Hindlimb muscle (tissue), 1 donor: ENCODE results near the gene INSYN2B. TPM values are rescaled to one million over a fixed set of nuclear protein-coding genes. Genes with fewer than 3 reads are reported as not detected.
"Not testable (repeated sequence)": the region's sequence is repeated elsewhere in the genome, so short reads cannot be mapped to it uniquely, and the experiment has no call there.

Source experiments
- DNase-seq: peaks from one replicate; pipeline ENCODE4 v3.0.0-alpha.2; 2013
- polyA plus RNA-seq: library from polyadenylated mRNA; unstranded; fragments of 120-200 nt; gene quantifications from one replicate; pipeline ENCODE4 v1.2.1, GENCODE V29; 2013; ENCODE audit not compliant: insufficient read length

INSYN2B gene
- polyA plus RNA-seq, 1 donor: 0.19 TPM

- no peak for DNase-seq
These were observed 8.5 kb downstream of the INSYN2B start for GRCh38 chr5:169971780-169972179.

GRCh38 chr5:169970911-169971765, 9.2 kb downstream of the INSYN2B start:
- DNase-seq: peak; percentile 15

DNA sequence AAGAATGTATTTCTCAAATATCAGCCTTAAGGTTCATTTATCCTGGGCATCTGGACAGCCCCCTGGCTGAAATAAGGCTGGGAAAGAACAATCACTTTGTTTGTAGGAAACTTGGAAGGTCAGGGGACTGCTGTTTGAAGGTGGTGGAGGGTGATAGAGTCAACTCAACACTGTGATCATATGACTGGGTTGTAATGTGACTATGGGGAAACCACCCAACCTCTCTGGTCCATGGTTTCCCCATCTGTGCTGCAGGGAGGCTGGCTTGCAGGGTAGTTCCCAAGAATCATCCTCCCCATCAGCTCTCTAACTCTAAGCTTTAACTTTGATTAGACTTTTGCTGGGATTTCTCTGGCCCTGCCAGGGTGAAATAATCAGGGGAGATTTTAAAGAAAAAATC, 10.0 kb downstream of the INSYN2B start:
- DNase-seq: no peak

DNA sequence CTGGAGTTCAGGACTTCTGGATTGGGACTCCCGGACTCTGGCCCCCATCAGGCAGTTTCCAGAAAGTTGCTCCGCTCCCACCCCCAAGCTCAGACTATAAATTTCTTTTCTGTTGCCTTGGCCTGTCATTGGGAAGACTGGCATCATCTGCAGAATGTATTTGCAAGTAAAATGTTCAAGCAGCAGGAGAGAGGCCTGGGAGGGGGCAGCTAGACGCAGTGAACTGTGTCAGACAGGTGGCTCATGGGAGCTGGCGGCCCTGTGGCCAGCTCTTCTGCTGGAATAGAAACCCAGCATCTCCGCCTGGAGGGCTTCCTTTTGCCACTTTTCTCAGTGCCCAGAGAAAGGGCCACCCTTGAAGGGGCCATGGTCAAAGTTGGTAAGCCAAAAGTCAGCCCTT, 16.0 kb downstream of the INSYN2B start:
- no peak for DNase-seq

GRCh38 chr5:169960659-169961058, 19.6 kb downstream of the INSYN2B start:
- DNase-seq: no peak

- DNase-seq: no peak
These were observed 22.0 kb downstream of the INSYN2B start for GRCh38 chr5:169958278-169958677.

DNA sequence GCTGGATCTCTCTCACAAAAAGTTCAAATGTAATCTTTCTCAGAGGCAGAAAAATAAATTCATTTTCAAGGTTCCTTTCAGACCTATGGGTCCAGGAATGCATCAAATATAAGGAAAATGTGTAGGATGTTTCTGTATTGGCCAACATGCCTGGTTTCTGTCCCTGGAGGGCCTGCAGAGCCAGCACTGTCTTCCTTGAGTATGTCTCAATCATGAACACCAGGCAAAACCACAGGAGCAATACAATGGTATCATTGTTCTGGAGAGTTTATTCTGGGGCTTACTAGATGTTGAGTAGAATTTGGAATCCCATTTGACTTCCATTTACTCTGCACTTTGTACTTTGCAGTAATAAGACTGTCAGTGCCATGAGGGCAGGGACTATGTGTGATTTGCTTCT, 23.5 kb downstream of the INSYN2B start:
- DNase-seq: no peak

GRCh38 chr5:169956126-169956525, 24.2 kb downstream of the INSYN2B start:
- no peak for DNase-seq

DNA sequence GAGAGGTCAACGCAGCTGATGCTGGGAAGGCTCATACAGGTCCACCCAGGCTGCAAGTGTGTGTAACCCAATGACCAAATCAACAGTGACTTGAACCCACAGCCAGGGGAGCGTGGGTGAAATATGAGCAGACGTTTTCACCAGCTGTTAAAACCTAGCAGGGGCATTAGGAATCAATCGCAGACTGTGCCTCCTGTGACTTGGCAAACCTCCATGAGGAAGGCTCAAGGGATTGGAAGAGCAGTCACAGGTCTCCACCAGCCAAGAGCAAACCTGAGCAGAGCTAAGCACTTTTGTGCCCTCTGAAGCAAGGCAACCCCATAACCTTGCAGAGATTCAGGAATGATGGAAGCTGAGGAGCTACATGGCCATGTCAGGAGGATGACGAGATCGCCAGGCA, 25.5 kb downstream of the INSYN2B start:
- no peak for DNase-seq

- not testable (repeated sequence) for DNase-seq
These were observed 27.1 kb downstream of the INSYN2B start for GRCh38 chr5:169953196-169953595.

- no peak for DNase-seq
These were observed 30.0 kb downstream of the INSYN2B start for GRCh38 chr5:169950333-169950732.

DNA sequence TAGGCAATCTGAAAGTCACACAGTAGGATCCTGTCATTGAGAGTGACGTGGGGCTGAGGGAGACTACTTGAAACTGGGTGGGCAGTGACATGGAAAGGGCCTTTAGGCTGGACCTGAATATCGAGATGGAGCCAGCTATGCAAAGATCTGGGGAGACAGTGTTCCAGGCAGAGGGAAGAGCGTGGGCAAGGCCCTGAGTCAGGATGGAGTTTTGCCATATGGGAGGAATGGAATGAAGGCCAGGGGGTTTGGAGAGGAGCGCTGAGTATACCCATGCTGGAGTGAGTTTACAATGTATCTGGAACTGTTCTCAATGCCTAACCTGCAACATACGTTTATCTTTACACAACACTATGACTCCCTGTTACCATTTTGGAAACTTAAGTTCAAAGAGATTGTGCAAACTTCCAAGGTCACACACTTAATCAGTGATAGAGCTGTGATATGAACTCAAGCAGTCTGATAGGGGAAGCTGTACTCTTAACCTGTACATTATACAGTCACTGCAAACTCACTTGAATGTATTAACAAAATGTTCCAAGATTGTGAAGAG, 33.5 kb downstream of the INSYN2B start:
- no peak for DNase-seq

- DNase-seq: peak; percentile 42
These were observed 34.4 kb downstream of the INSYN2B start for GRCh38 chr5:169945831-169946261.

DNA sequence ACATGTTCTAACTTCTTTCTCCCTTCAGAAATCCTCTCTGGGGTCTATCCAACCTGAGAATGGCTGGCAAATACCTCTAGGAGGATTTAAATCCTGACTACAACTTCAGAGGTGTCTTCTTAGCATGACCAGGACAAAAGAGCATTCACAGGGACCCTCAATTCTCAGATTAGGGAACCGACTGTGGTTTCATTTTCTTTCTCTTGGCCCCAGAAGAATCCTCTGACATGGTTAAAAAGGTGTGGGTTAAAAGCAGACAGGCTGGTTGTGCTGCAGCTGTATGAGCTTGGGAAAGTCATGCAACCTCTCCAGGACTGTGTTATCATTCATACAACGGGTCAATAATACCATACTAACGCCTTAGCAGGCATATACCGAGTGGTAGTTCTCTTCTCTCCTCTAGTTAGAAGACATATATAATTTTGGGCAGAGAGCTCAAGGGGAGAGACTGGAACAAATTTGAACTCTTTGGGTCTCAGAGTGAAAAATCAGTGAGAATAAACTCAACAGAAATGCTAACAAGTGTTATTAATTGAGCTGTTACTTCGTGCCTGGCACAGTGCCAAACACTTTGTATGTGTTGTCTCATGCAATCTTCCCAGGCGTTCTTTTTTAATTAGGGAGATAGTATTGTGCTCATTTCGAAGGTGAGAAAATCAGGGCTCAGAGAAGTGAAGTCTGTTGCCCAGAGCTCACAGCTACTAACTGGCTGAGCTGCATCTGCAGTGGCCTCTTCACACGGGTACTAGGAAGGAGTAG, 35.2 kb downstream of the INSYN2B start:
- no peak for DNase-seq

GRCh38 chr5:169944115-169944514, 36.2 kb downstream of the INSYN2B start:
- no peak for DNase-seq

GRCh38 chr5:169943026-169943425, 37.3 kb downstream of the INSYN2B start:
- DNase-seq: no peak

DNA sequence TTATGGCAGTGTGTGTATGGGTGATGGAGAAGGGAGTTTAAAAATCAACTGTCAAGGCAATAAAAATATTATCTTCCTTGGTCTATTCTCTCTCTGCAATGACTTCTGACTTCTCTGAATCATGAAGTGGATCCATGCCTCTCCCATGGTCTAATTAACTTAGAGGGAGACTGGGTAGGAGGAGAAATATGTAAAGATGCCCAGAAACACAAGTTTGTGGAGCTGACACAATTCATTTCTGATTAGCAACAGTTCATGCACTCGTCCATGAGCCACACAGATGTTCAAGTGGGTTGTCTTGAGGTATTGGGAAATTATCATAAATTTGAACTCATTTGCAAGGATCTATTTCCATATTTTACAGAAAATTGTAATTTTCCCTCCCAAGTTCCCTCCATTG, 38.1 kb downstream of the INSYN2B start:
- DNase-seq: no peak

GRCh38 chr5:169941542-169941941, 38.8 kb downstream of the INSYN2B start:
- DNase-seq: no peak

GRCh38 chr5:169939731-169940130, 40.6 kb downstream of the INSYN2B start:
- no peak for DNase-seq

- no peak for DNase-seq
These were observed 41.9 kb downstream of the INSYN2B start for GRCh38 chr5:169938439-169938838.

DNA sequence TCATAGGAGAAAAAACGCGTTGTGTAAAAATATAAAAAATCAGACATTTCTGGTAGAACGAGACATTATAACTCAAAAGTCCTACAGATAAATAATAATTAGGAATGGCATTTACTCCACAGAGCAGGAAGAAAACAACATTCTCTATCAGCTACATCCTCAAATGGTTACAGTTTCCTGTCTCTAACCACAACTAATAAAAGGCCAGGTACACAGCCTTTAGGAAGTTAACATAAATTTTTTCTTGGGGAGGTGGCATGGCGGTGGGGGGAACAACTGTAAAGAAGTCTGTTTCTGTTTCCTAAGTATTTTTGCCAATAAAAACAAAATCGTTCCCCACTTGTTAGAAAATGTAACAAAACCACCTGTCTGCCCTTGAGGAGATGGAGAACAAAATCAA, 44.5 kb downstream of the INSYN2B start:
- DNase-seq: no peak

- DNase-seq: no peak
These were observed 45.3 kb downstream of the INSYN2B start for GRCh38 chr5:169934990-169935389.

- DNase-seq: no peak
These were observed 46.7 kb downstream of the INSYN2B start for GRCh38 chr5:169933616-169934015.

DNA sequence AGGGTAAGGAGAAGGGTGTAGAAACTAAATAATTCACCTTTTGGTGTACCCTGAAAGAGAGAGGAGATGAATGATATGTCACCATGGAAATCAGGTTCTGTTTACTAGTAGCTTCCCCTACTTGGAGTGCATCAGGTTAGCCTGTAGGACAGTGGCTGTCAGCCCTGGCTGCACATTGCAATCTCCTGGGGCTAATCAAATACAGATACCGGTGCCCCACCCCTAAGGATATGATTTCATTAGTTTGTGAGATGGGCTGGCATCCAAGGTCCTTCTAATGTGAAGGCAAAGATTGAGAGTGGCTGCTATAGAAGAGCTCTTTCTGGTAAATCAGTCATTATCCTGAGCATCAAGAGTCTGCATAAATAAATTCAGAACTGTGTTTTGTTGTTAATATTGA, 47.2 kb downstream of the INSYN2B start:
- DNase-seq: no peak
